ENCODE measurements around the gene RFC5. TPM values are rescaled to one million over a fixed set of nuclear protein-coding genes. Genes with fewer than 3 reads are reported as not detected.

Gene RFC5
- polyA plus RNA-seq, 1 experiment = 11.5 TPM

- Histone ChIP-seq H3K27me3 (ENCODE audit: control insufficient read depth, insufficient read depth, low read length) (peaks cover 9% of the 10 kb centered on the region), H3K36me3 (ENCODE audit: control insufficient read depth, insufficient read depth, low read length) (no peaks in the 10 kb centered on the region), H3K4me3 (ENCODE audit: low read depth, low read length) (peak within 1 kb of the TSS; percentile 34)
- TF ChIP-seq CTCF (IDR thresholded peaks at IDR 0.05; ENCODE audit: insufficient read depth, low read depth, low read length) = no peak
- ChIA-PET POLR2A (no interaction called here), CTCF (no interaction called here)
- no peak for DNase-seq (ENCODE audit: low read depth)
Measured at GRCh38 chr12:117968826-117969659, 47.5 kb upstream of the RFC5 start, which contains the start of gene KSR2. Gene KSR2, minus strand, starts transcription at chr12:117968990. Its CDS starts 735 bp downstream, at chr12:117968255.

GRCh38 chr12:117970334-117970733 is 46.2 kb upstream of the RFC5 start:
- peaks cover 9% of the 10 kb centered on the region for H3K27me3 ChIP-seq (ENCODE audit: control insufficient read depth, insufficient read depth, low read length)
- TF ChIP-seq CTCF (IDR thresholded peaks at IDR 0.05; ENCODE audit: insufficient read depth, low read depth, low read length) = no peak
- ChIA-PET CTCF (no interaction called here), POLR2A (no interaction called here)
- no peaks in the 10 kb centered on the region for H3K36me3 ChIP-seq (ENCODE audit: control insufficient read depth, insufficient read depth, low read length)
- no peak for DNase-seq (ENCODE audit: low read depth)
- no peak overlapping the region for H3K4me3 ChIP-seq (ENCODE audit: low read depth, low read length)

- DNase-seq (ENCODE audit: low read depth) = no peak
- Histone ChIP-seq H3K4me3 (ENCODE audit: low read depth, low read length) (no peak overlapping the region), H3K27me3 (ENCODE audit: control insufficient read depth, insufficient read depth, low read length) (peaks cover 9% of the 10 kb centered on the region), H3K36me3 (ENCODE audit: control insufficient read depth, insufficient read depth, low read length) (no peaks in the 10 kb centered on the region)
- POLR2A ChIA-PET = no interaction called here
- CTCF ChIA-PET = no interaction called here
- no peak for TF ChIP-seq CTCF (IDR thresholded peaks at IDR 0.05; ENCODE audit: insufficient read depth, low read depth, low read length)
Measured at GRCh38 chr12:117972301-117972700, 44.2 kb upstream of the RFC5 start.

- no peaks in the 10 kb centered on the region for H3K36me3 ChIP-seq (ENCODE audit: control insufficient read depth, insufficient read depth, low read length)
- DNase-seq (ENCODE audit: low read depth) = no peak
- no peak for TF ChIP-seq CTCF (IDR thresholded peaks at IDR 0.05; ENCODE audit: insufficient read depth, low read depth, low read length)
- ChIA-PET POLR2A (no interaction called here), CTCF (no interaction called here)
- no peak overlapping the region for H3K4me3 ChIP-seq (ENCODE audit: low read depth, low read length)
- H3K27me3 ChIP-seq (ENCODE audit: control insufficient read depth, insufficient read depth, low read length) = no peaks in the 10 kb centered on the region
Measured at GRCh38 chr12:117975006-117975405, 41.5 kb upstream of the RFC5 start.

GRCh38 chr12:117977373-117977772 is 39.1 kb upstream of the RFC5 start:
- Histone ChIP-seq H3K27me3 (ENCODE audit: control insufficient read depth, insufficient read depth, low read length) (no peaks in the 10 kb centered on the region), H3K36me3 (ENCODE audit: control insufficient read depth, insufficient read depth, low read length) (no peaks in the 10 kb centered on the region), H3K4me3 (ENCODE audit: low read depth, low read length) (no peak overlapping the region)
- no peak for TF ChIP-seq CTCF (IDR thresholded peaks at IDR 0.05; ENCODE audit: insufficient read depth, low read depth, low read length)
- ChIA-PET POLR2A (no interaction called here), CTCF (no interaction called here)
- DNase-seq (ENCODE audit: low read depth) = no peak

Data from BJ (cell line).